T-helper 1 cell (primary cell): ENCODE results near the gene EGFLAM.

Source experiments
- DNase-seq, 5 donors: peaks; one replicate each; pipeline ENCODE4 v3.0.0-alpha.2; 2012 to 2020

The EGFLAM gene

GRCh38 chr5:38452201-38452600 is 193.8 kb downstream of the EGFLAM start:
- DNase-seq = no peak

GRCh38 chr5:38453506-38453905 is 195.1 kb downstream of the EGFLAM start:
- DNase-seq = peak in 4 of 5 donors; percentile 6 to 88 (median 27)

GRCh38 chr5:38453921-38454320 is 195.6 kb downstream of the EGFLAM start:
- DNase-seq = no peak

GRCh38 chr5:38455796-38456330 is 197.5 kb downstream of the EGFLAM start:
- no peak for DNase-seq

- DNase-seq = no peak
Observed at GRCh38 chr5:38456657-38457399, 198.5 kb downstream of the EGFLAM start.

GRCh38 chr5:38458174-38458573 is 199.8 kb downstream of the EGFLAM start:
- no peak for DNase-seq

GRCh38 chr5:38462976-38463633 is 204.7 kb downstream of the EGFLAM start:
- no peak for DNase-seq

- no peak for DNase-seq
Observed at GRCh38 chr5:38463634-38464521, 205.5 kb downstream of the EGFLAM start.

GRCh38 chr5:38465061-38465460 is 206.7 kb downstream of the EGFLAM start:
- no peak for DNase-seq

GRCh38 chr5:38465702-38466423 is 207.5 kb downstream of the EGFLAM start:
- DNase-seq = no peak

- no peak for DNase-seq
Observed at GRCh38 chr5:38466424-38467189, 208.2 kb downstream of the EGFLAM start.

GRCh38 chr5:38467353-38468040 is 209.1 kb downstream of the EGFLAM start:
- DNase-seq = no peak

- no peak for DNase-seq
Observed at GRCh38 chr5:38468202-38468673, 209.9 kb downstream of the EGFLAM start.

- DNase-seq = no peak
Observed at GRCh38 chr5:38468978-38469706, 210.8 kb downstream of the EGFLAM start.

- no peak for DNase-seq
Observed at GRCh38 chr5:38469707-38470267, 211.4 kb downstream of the EGFLAM start.

- no peak for DNase-seq
Observed at GRCh38 chr5:38471709-38472108, 213.3 kb downstream of the EGFLAM start.

GRCh38 chr5:38472541-38472940 is 214.2 kb downstream of the EGFLAM start:
- DNase-seq = no peak

GRCh38 chr5:38473008-38473407 is 214.6 kb downstream of the EGFLAM start:
- DNase-seq = no peak

GRCh38 chr5:38478166-38478565 is 219.8 kb downstream of the EGFLAM start:
- DNase-seq = no peak

- DNase-seq = no peak
Observed at GRCh38 chr5:38478878-38479277, 220.5 kb downstream of the EGFLAM start.
